ENCODE results near the gene USP37. TPM values are rescaled to one million over a fixed set of nuclear protein-coding genes. Genes with fewer than 3 reads are reported as not detected.
"Not testable (repeated sequence)": the region's sequence is repeated elsewhere in the genome, so short reads cannot be mapped to it uniquely, and the experiment has no call there.

The USP37 gene
- total and polyA plus RNA-seq, 3 donors from 2014 or later = 26.7 to 81.4 (median 39.3) TPM

- no peaks in the 10 kb centered on the region for H3K4me1 ChIP-seq
- no peaks in the 10 kb centered on the region for H3K9me3 ChIP-seq
- TF ChIP-seq POLR2A (IDR thresholded peaks at IDR 0.05) (no peak), CTCF (IDR thresholded peaks at IDR 0.05) (no peak)
- DNase-seq = no peak
- WGBS, 2 donors = 57 to 64% methylated on average over 2 of the region's 2 CpGs
- H3K36me3 ChIP-seq (ENCODE audit: low read depth, missing control alignments) = peaks cover 4% of the 10 kb centered on the region
- no peak overlapping the region for H3K4me3 ChIP-seq
- peak overlapping the region in 1 of 2 donors; percentile 44 for H3K27ac ChIP-seq
- intact Hi-C loops (cut with DNase I; ENCODE audit: low total_unique reads) = loop anchor here (10.0 kb wide), 1 partner anchor 153 kb away; no protein-coding TSS in a partner anchor
- H3K27me3 ChIP-seq = no peaks in the 10 kb centered on the region
Observed at GRCh38 chr2:218557941-218558340, 10.2 kb downstream of the USP37 start.

DNA sequence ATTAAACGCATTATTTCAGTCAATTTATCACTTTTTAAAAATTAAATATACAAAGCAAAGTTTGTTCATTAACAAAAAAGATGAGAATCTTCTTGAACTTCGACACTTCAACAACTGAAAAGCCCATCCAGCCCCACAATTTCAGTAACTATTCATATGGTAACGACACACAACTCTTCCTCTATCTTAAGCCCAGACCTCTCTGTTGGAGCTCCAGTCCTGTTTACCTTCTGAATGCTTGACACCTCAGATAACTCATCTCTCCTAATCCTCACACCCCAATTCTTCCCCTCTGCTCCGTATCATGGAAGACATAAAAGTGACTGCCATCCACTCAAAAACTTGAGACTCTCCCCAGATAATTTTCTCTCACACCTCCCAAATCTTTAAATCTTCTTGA lies 12.6 kb downstream of the USP37 start:
- 86 to 90% methylated on average over 4 of the region's 4 CpGs for WGBS, 2 donors

GRCh38 chr2:218554225-218554624 lies 13.9 kb downstream of the USP37 start:
- H3K27me3 ChIP-seq; H3K4me1 ChIP-seq; DNase-seq; H3K36me3 ChIP-seq (ENCODE audit: low read depth, missing control alignments); H3K27ac ChIP-seq; H3K4me3 ChIP-seq; H3K9me3 ChIP-seq: not testable (repeated sequence)
- intact Hi-C loops (cut with DNase I; ENCODE audit: low total_unique reads) = loop anchor here (10.0 kb wide), 1 partner anchor 149 kb away; no protein-coding TSS in a partner anchor
- WGBS, 2 donors = 96 to 97% methylated on average over 3 of the region's 3 CpGs

More for the DNA sequence above, 12.6 kb downstream of the USP37 start:
- no peaks in the 10 kb centered on the region for H3K27me3 ChIP-seq
- DNase-seq = no peak
- no peaks in the 10 kb centered on the region for H3K9me3 ChIP-seq
- H3K36me3 ChIP-seq (ENCODE audit: low read depth, missing control alignments) = peaks cover 8% of the 10 kb centered on the region
- no peak overlapping the region for H3K27ac ChIP-seq
- TF ChIP-seq POLR2A (IDR thresholded peaks at IDR 0.05) (no peak), CTCF (IDR thresholded peaks at IDR 0.05) (no peak)
- intact Hi-C loops (cut with DNase I; ENCODE audit: low total_unique reads) = loop anchor here (10.0 kb wide), 1 partner anchor 151 kb away; no protein-coding TSS in a partner anchor
- H3K4me3 ChIP-seq = no peak overlapping the region
- no peaks in the 10 kb centered on the region for H3K4me1 ChIP-seq

GRCh38 chr2:218547978-218548377 lies 20.2 kb downstream of the USP37 start:
- DNase-seq = no peak
- H3K27ac ChIP-seq = no peak overlapping the region
- H3K36me3 ChIP-seq (ENCODE audit: low read depth, missing control alignments) = peaks cover 4% of the 10 kb centered on the region
- no peak overlapping the region for H3K4me3 ChIP-seq
- no peaks in the 10 kb centered on the region for H3K9me3 ChIP-seq
- no peaks in the 10 kb centered on the region for H3K4me1 ChIP-seq
- H3K27me3 ChIP-seq = no peaks in the 10 kb centered on the region
- no peak for TF ChIP-seq POLR2A (IDR thresholded peaks at IDR 0.05)
- TF ChIP-seq CTCF (IDR thresholded peaks at IDR 0.05) = no peak
- intact Hi-C loops (cut with DNase I; ENCODE audit: low total_unique reads) = no loop called here

- Histone ChIP-seq H3K27me3 (no peaks in the 10 kb centered on the region), H3K4me3 (no peak overlapping the region), H3K4me1 (no peaks in the 10 kb centered on the region), H3K9me3 (no peaks in the 10 kb centered on the region), H3K27ac (no peak overlapping the region), H3K36me3 (ENCODE audit: low read depth, missing control alignments) (no peaks in the 10 kb centered on the region)
- no peak for DNase-seq
- intact Hi-C loops (cut with DNase I; ENCODE audit: low total_unique reads) = no loop called here
- no peak for TF ChIP-seq CTCF (IDR thresholded peaks at IDR 0.05)
- no peak for TF ChIP-seq POLR2A (IDR thresholded peaks at IDR 0.05)
Observed at GRCh38 chr2:218547511-218547910, 20.6 kb downstream of the USP37 start.
